Stimulated activated CD4-positive, alpha-beta T cell treated with anti-CD3 and anti-CD28 coated beads, Interleukin-12 subunit alpha, Interleukin-12 subunit beta, amount 100 ng/mL, for 4 hours (primary cell): ENCODE results near the gene PLA2R1.
"Not testable (repeated sequence)": the region's sequence is repeated elsewhere in the genome, so short reads cannot be mapped to it uniquely, and the experiment has no call there.

Experiments
- DNase-seq: peaks from one replicate; pipeline ENCODE4 v3.0.0-alpha.2; 2020

PLA2R1 gene

GRCh38 chr2:160063271-160063670 lies 856 bp upstream of the PLA2R1 start:
- no peak for DNase-seq

GRCh38 chr2:160061944-160062291 lies 497 bp downstream of the PLA2R1 start:
- DNase-seq: no peak

GRCh38 chr2:160061533-160061932 lies 882 bp downstream of the PLA2R1 start:
- no peak for DNase-seq

GRCh38 chr2:160060297-160060696 lies 2.1 kb downstream of the PLA2R1 start:
- DNase-seq: no peak

GRCh38 chr2:160057356-160057755 lies 5.1 kb downstream of the PLA2R1 start:
- no peak for DNase-seq

GRCh38 chr2:160055726-160056108 lies 6.7 kb downstream of the PLA2R1 start:
- no peak for DNase-seq

- no peak for DNase-seq
Observed at GRCh38 chr2:160054984-160055725, 7.3 kb downstream of the PLA2R1 start.

- no peak for DNase-seq
Observed at GRCh38 chr2:160053946-160054345, 8.5 kb downstream of the PLA2R1 start.

- DNase-seq: no peak
Observed at GRCh38 chr2:160052531-160052930, 9.9 kb downstream of the PLA2R1 start.

GRCh38 chr2:160051371-160051800 lies 11.0 kb downstream of the PLA2R1 start:
- DNase-seq: no peak

GRCh38 chr2:160050147-160050546 lies 12.3 kb downstream of the PLA2R1 start:
- DNase-seq: no peak

- no peak for DNase-seq
Observed at GRCh38 chr2:160045703-160046210, 16.7 kb downstream of the PLA2R1 start.

GRCh38 chr2:160044728-160045127 lies 17.7 kb downstream of the PLA2R1 start:
- no peak for DNase-seq

- no peak for DNase-seq
Observed at GRCh38 chr2:160043265-160043664, 19.1 kb downstream of the PLA2R1 start.

- DNase-seq: no peak
Observed at GRCh38 chr2:160042054-160042453, 20.4 kb downstream of the PLA2R1 start.

GRCh38 chr2:160041091-160041490 lies 21.3 kb downstream of the PLA2R1 start:
- DNase-seq: no peak

- DNase-seq: no peak
Observed at GRCh38 chr2:160039166-160039903, 23.1 kb downstream of the PLA2R1 start.

GRCh38 chr2:160038662-160039061 lies 23.8 kb downstream of the PLA2R1 start:
- not testable (repeated sequence) for DNase-seq

GRCh38 chr2:160036736-160037135 lies 25.7 kb downstream of the PLA2R1 start:
- DNase-seq: no peak

GRCh38 chr2:160035125-160035524 lies 27.3 kb downstream of the PLA2R1 start:
- DNase-seq: no peak

- no peak for DNase-seq
Observed at GRCh38 chr2:160034396-160034795, 28.0 kb downstream of the PLA2R1 start.

- DNase-seq: no peak
Observed at GRCh38 chr2:160033732-160034392, 28.6 kb downstream of the PLA2R1 start.

GRCh38 chr2:160029270-160029628 lies 33.2 kb downstream of the PLA2R1 start:
- no peak for DNase-seq
